Naive thymus-derived CD4-positive, alpha-beta T cell (primary cell): Measurements from ENCODE around the gene AKAP4. TPM values are rescaled to one million over a fixed set of nuclear protein-coding genes. Genes with fewer than 3 reads are reported as not detected.

Experiments
- ATAC-seq: fragments of 150-1000 bp; cut with Tn5 transposase; 2 replicates; pipeline ENCODE4 v1.10.0; 2021; ENCODE audit warnings: mild to moderate bottlenecking, moderate library complexity
- CTCF ChIA-PET: fragments of 350-600 bp; sonication (Branson Sonifier 250); formaldehyde crosslinking; loops from one replicate; lab custom pipeline; 2021; ENCODE audit warnings: antibody characterized with exemption; lab: Charles Lee
- POLR2A ChIA-PET: fragments of 350-600 bp; sonication (Branson Sonifier 250); formaldehyde crosslinking; loops from one replicate; lab custom pipeline; 2021; ENCODE audit warnings: antibody characterized with exemption, inconsistent platforms; lab: Charles Lee
- DNase-seq, 9 donors: peaks; one replicate each; pipeline versions ENCODE4 v3.0.0 to v3.0.0-alpha.2; 2020 to 2022; ENCODE audit warnings: mixed read lengths in 1 of 9
- H3K27ac ChIP-seq: one replicate; pipeline ENCODE4 v1.7.0; 2013; ENCODE audit warnings: mild to moderate bottlenecking, low read depth, low read length, moderate library complexity
- H3K27me3 ChIP-seq, 2 donors: one replicate each; pipeline ENCODE4 v1.7.0; 2013; ENCODE audit warnings: low read length in 2 of 2, mild to moderate bottlenecking in 2 of 2, moderate library complexity in 2 of 2; ENCODE audit not compliant: control insufficient read depth in 2 of 2, insufficient read depth in 2 of 2
- H3K36me3 ChIP-seq, 3 experiments: 1 replicate in 2 of 3; 2 replicates in 1 of 3; pipeline ENCODE4 v1.7.0; 2013; ENCODE audit warnings: low read length in 3 of 3, mild to moderate bottlenecking in 3 of 3, moderate library complexity in 1 of 3; ENCODE audit not compliant: insufficient read depth in 3 of 3, control insufficient read depth in 2 of 3
- H3K4me1 ChIP-seq, 2 donors: one replicate each; pipeline ENCODE4 v1.7.0; 2013; ENCODE audit warnings: low read length in 2 of 2, mild to moderate bottlenecking in 2 of 2, moderate library complexity in 1 of 2; ENCODE audit not compliant: control insufficient read depth in 2 of 2, insufficient read depth in 2 of 2
- H3K4me3 ChIP-seq: 2 replicates; pipeline ENCODE4 v1.7.0; 2013; ENCODE audit warnings: mild to moderate bottlenecking, low read length
- H3K9me3 ChIP-seq, 3 experiments: 1 replicate in 2 of 3; 2 replicates in 1 of 3; pipeline ENCODE4 v1.7.0; 2013; ENCODE audit warnings: low read length in 3 of 3; ENCODE audit not compliant: control insufficient read depth in 2 of 3
- H3K27ac Mint-ChIP-seq, 9 donors: one replicate each; pipeline ENCODE4 v1.8.0; 2020 to 2022; ENCODE audit warnings: mixed read lengths in 9 of 9, mild to moderate bottlenecking in 8 of 9, moderate library complexity in 5 of 9, inconsistent platforms in 2 of 9
- H3K27me3 Mint-ChIP-seq, 5 donors: one replicate each; pipeline ENCODE4 v1.8.0; 2021 to 2022; ENCODE audit warnings: mixed read lengths in 5 of 5, mild to moderate bottlenecking in 1 of 5
- H3K36me3 Mint-ChIP-seq, 5 donors: one replicate each; pipeline ENCODE4 v1.8.0; 2020 to 2022; ENCODE audit warnings: mixed read lengths in 5 of 5, mild to moderate bottlenecking in 3 of 5, inconsistent platforms in 1 of 5
- H3K4me1 Mint-ChIP-seq, 7 donors: one replicate each; pipeline ENCODE4 v1.8.0; 2020 to 2022; ENCODE audit warnings: mixed read lengths in 7 of 7, mild to moderate bottlenecking in 3 of 7, inconsistent platforms in 1 of 7
- H3K4me3 Mint-ChIP-seq, 10 donors: one replicate each; pipeline ENCODE4 v1.8.0; 2020 to 2022; ENCODE audit warnings: mild to moderate bottlenecking in 10 of 10, mixed read lengths in 10 of 10, moderate library complexity in 6 of 10, inconsistent platforms in 2 of 10
- H3K9me3 Mint-ChIP-seq, 11 donors: one replicate each; pipeline ENCODE4 v1.8.0; 2020 to 2022; ENCODE audit warnings: mixed read lengths in 11 of 11, mild to moderate bottlenecking in 4 of 11, inconsistent platforms in 1 of 11, moderate library complexity in 1 of 11
- intact Hi-C, 2 donors: fragments of 100-400 bp; cut with micrococcal nuclease; formaldehyde crosslinking; loops; one replicate each; pipeline ENCODE4 v1.15.1; 2023
- polyA plus RNA-seq, 2 donors: library from polyadenylated mRNA; unstranded; fragments of 300-500 nt; fragmentation: Illumina TruSeq; gene quantifications; one replicate each; pipeline ENCODE4 v1.2.3, GENCODE V29; 2021
- total RNA-seq, 6 experiments: library from RNA in 5 of 6; stranded (reverse) in 5 of 6; gene quantifications; 1 replicate in 5 of 6; 2 replicates in 1 of 6; pipeline ENCODE4 v1.2.3 and lab custom pipeline; 2021 to 2026

AKAP4 gene
- total and polyA plus RNA-seq, 7 experiments from 2014 or later, result not detected

DNA sequence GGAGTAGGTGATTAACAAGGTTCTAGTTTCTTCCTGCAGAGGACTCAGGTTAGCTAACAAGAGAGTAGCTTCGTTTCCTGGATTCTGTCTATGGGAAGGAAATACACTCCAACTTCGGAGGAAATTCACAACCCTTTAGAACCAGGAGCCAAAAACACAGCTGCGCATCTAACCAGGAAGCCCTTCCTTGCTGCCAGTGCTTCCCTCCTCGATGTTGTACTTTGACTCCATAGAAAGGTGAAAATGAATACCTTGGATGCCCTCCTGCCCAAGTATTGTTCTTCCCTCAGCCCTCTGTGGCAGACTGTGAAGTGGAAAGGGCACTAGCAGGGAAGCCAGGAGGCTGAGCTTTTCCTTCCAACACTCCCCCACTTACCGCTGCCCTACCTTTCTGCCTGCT, 35.1 kb downstream of the AKAP4 start:
- intact Hi-C loops, result no loop called here

GRCh38 chrX:50161127-50161526, 39.7 kb downstream of the AKAP4 start:
- POLR2A ChIA-PET, result no interaction called here
- H3K36me3 Mint-ChIP-seq, result no peaks in the 10 kb centered on the region
- peaks cover 0 to 5% (median 0%) of the 10 kb centered on the region in 11 donors for H3K9me3 Mint-ChIP-seq
- H3K27ac ChIP-seq, result no peak overlapping the region
- intact Hi-C loops, result no loop called here
- H3K27me3 ChIP-seq, result no peaks in the 10 kb centered on the region
- no peaks in the 10 kb centered on the region for H3K4me1 ChIP-seq
- no peaks in the 10 kb centered on the region for H3K27me3 Mint-ChIP-seq
- no peaks in the 10 kb centered on the region for H3K36me3 ChIP-seq
- no peak overlapping the region for H3K4me3 ChIP-seq
- CTCF ChIA-PET, result no interaction called here
- no peaks in the 10 kb centered on the region for H3K9me3 ChIP-seq
- H3K4me3 Mint-ChIP-seq, result no peak overlapping the region
- ATAC-seq, result no peak
- H3K4me1 Mint-ChIP-seq, result no peaks in the 10 kb centered on the region
- DNase-seq, result no peak
- H3K27ac Mint-ChIP-seq, result no peak overlapping the region

More for the DNA sequence above, 35.1 kb downstream of the AKAP4 start:
- Histone ChIP-seq H3K27me3 (no peaks in the 10 kb centered on the region), H3K27ac (no peak overlapping the region), H3K4me1 (no peaks in the 10 kb centered on the region), H3K4me3 (no peak overlapping the region), H3K36me3 (no peaks in the 10 kb centered on the region), H3K9me3 (no peaks in the 10 kb centered on the region)
- Mint-ChIP-seq H3K4me3 (no peak overlapping the region), H3K27me3 (peaks cover 0 to 3% (median 0%) of the 10 kb centered on the region in 5 donors), H3K36me3 (no peaks in the 10 kb centered on the region), H3K27ac (no peak overlapping the region), H3K4me1 (no peaks in the 10 kb centered on the region), H3K9me3 (peaks cover 0 to 5% (median 0%) of the 10 kb centered on the region in 11 donors)
- CTCF ChIA-PET, result no interaction called here
- DNase-seq (no peak), ATAC-seq (no peak)
- POLR2A ChIA-PET, result interaction anchor here (0.6 kb wide), 1 partner anchor 251 kb away, joined by 4 read pairs; no protein-coding TSS in a partner anchor

DNA sequence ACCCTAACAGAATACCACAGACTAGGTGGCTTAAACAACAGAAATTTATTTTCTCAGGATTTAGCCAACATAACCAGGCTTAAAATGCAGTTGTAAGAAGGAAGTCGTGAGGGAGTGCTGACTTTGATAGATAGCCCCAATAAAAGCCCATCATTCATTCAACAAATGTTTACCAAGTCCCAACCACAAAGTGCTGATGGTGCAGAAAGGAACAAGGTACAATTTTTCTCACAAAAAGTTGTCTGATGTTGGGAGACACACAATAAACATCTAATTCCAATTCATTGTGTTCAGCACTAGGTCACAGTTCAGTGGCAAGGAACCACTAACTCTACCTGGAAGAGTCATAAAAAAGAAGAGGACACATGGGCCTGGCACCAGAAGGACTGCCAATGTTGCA, 42.2 kb downstream of the AKAP4 start:
- no peak overlapping the region for H3K4me3 Mint-ChIP-seq
- ChIA-PET CTCF (no interaction called here), POLR2A (no interaction called here)
- H3K27ac Mint-ChIP-seq, result no peak overlapping the region
- no peak overlapping the region for H3K27ac ChIP-seq
- ATAC-seq, result no peak
- no peaks in the 10 kb centered on the region for H3K27me3 ChIP-seq
- no peaks in the 10 kb centered on the region for H3K4me1 ChIP-seq
- intact Hi-C loops, result no loop called here
- no peaks in the 10 kb centered on the region for H3K36me3 ChIP-seq
- DNase-seq, result no peak
- H3K9me3 Mint-ChIP-seq, result peaks cover 0 to 5% (median 0%) of the 10 kb centered on the region in 11 donors
- no peak overlapping the region for H3K4me3 ChIP-seq
- no peaks in the 10 kb centered on the region for H3K4me1 Mint-ChIP-seq
- H3K9me3 ChIP-seq, result no peaks in the 10 kb centered on the region
- H3K27me3 Mint-ChIP-seq, result peaks cover 0 to 6% (median 0%) of the 10 kb centered on the region in 5 donors
- H3K36me3 Mint-ChIP-seq, result no peaks in the 10 kb centered on the region

DNA sequence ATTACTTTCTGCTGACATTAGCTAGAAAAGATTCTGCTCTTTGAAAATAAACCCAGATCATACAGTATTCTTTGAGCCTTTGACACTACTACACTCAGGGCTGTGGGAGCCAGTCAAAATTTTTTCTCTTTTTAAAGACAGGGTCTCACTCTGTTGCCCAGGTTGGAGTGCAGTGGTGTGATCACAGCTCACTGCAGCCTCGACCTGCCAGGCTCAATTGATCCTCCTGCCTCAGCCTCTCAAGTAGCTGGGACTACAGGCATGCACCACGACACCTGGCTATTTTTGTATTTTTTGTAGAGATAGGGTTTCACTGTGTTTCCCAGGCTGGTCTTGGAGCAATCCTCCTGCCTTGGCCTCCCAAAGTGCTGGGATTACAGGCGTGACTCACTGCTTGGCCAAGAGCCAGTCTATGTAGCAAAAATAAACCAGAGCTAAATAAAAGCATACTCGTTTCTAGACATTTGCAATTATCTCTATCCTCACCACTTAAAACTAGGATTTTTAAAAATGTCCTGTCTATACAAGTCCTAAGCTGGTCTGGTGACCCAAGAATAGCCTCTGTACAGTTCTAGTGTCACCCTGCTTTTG, 43.2 kb downstream of the AKAP4 start:
- Histone ChIP-seq H3K9me3 (no peaks in the 10 kb centered on the region), H3K27me3 (no peaks in the 10 kb centered on the region), H3K27ac (no peak overlapping the region), H3K36me3 (no peaks in the 10 kb centered on the region), H3K4me3 (no peak overlapping the region), H3K4me1 (no peaks in the 10 kb centered on the region)
- Mint-ChIP-seq H3K27me3 (peaks cover 0 to 6% (median 0%) of the 10 kb centered on the region in 5 donors), H3K27ac (no peak overlapping the region), H3K36me3 (no peaks in the 10 kb centered on the region), H3K4me3 (no peak overlapping the region), H3K9me3 (peaks cover 0 to 5% (median 0%) of the 10 kb centered on the region in 11 donors), H3K4me1 (no peaks in the 10 kb centered on the region)
- POLR2A ChIA-PET, result no interaction called here
- DNase-seq, result no peak
- intact Hi-C loops, result no loop called here
- no peak for ATAC-seq
- CTCF ChIA-PET, result no interaction called here

- Mint-ChIP-seq H3K4me1 (no peaks in the 10 kb centered on the region), H3K36me3 (no peaks in the 10 kb centered on the region), H3K4me3 (no peak overlapping the region), H3K27me3 (peaks cover 0 to 6% (median 0%) of the 10 kb centered on the region in 5 donors), H3K27ac (no peak overlapping the region), H3K9me3 (no peaks in the 10 kb centered on the region)
- Histone ChIP-seq H3K27me3 (no peaks in the 10 kb centered on the region), H3K36me3 (no peaks in the 10 kb centered on the region), H3K4me1 (no peaks in the 10 kb centered on the region), H3K27ac (no peak overlapping the region), H3K4me3 (no peak overlapping the region), H3K9me3 (no peaks in the 10 kb centered on the region)
- no peak for DNase-seq
- intact Hi-C loops, result no loop called here
- ChIA-PET POLR2A (no interaction called here), CTCF (no interaction called here)
- no peak for ATAC-seq
These were observed 46.4 kb downstream of the AKAP4 start for GRCh38 chrX:50154429-50154828.

DNA sequence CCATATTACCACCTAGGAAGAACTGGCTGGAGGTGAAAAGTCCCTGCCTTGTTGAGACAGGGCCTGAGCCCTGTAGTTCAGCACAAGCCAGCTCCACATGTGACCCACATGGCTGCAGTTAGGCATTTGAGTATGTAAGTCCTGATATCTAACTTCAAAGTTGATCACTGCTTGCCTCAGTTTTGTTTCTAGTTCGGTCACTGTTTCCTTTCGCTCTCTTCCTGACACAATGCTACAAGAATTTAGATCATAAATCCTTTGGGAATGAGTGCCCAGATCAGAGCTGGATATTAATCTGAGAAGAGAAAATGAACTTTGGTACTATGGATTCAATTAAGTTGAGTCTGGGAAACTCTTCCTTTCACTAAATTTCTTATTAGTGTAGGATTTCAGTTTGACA, 48.4 kb downstream of the AKAP4 start:
- Mint-ChIP-seq H3K36me3 (no peaks in the 10 kb centered on the region), H3K9me3 (no peaks in the 10 kb centered on the region), H3K4me1 (no peaks in the 10 kb centered on the region), H3K27me3 (peaks cover 0 to 6% (median 0%) of the 10 kb centered on the region in 5 donors), H3K4me3 (no peak overlapping the region), H3K27ac (no peak overlapping the region)
- no peaks in the 10 kb centered on the region for H3K36me3 ChIP-seq
- POLR2A ChIA-PET, result no interaction called here
- no peak for DNase-seq
- no peak for ATAC-seq
- intact Hi-C loops, result no loop called here
- H3K9me3 ChIP-seq, result no peaks in the 10 kb centered on the region
- H3K27me3 ChIP-seq, result no peaks in the 10 kb centered on the region
- no peak overlapping the region for H3K27ac ChIP-seq
- no peaks in the 10 kb centered on the region for H3K4me1 ChIP-seq
- CTCF ChIA-PET, result no interaction called here
- H3K4me3 ChIP-seq, result no peak overlapping the region

- Histone ChIP-seq H3K27me3 (no peaks in the 10 kb centered on the region), H3K9me3 (no peaks in the 10 kb centered on the region), H3K27ac (no peak overlapping the region), H3K4me3 (no peak overlapping the region), H3K36me3 (no peaks in the 10 kb centered on the region), H3K4me1 (no peaks in the 10 kb centered on the region)
- Mint-ChIP-seq H3K9me3 (peaks cover 0 to 2% (median 0%) of the 10 kb centered on the region in 11 donors), H3K4me1 (no peaks in the 10 kb centered on the region), H3K27ac (no peak overlapping the region), H3K4me3 (no peak overlapping the region), H3K36me3 (no peaks in the 10 kb centered on the region), H3K27me3 (peaks cover 0 to 3% (median 0%) of the 10 kb centered on the region in 5 donors)
- ATAC-seq (no peak), DNase-seq (no peak)
- POLR2A ChIA-PET, result no interaction called here
- CTCF ChIA-PET, result no interaction called here
- intact Hi-C loops, result no loop called here
These were observed 52.8 kb downstream of the AKAP4 start for GRCh38 chrX:50147972-50148371.
